GM12892 (cell line): ENCODE measurements around the gene SCGB1D4.

Experiments
- POLR2A ChIP-seq: IDR thresholded peaks from 2 replicates; pipeline ENCODE4 v1.6.1; 2011; ENCODE audit warnings: low read depth, low read length, control low read depth
- POLR2AphosphoS5 ChIP-seq: IDR thresholded peaks from 2 replicates; pipeline ENCODE4 v1.6.1; 2011; ENCODE audit warnings: low read depth, low read length, control low read depth

- TF ChIP-seq POLR2A (no peak), POLR2AphosphoS5 (no peak)
Measured at GRCh38 chr11:62340269-62340901, 41.5 kb upstream of the SCGB1D4 start.
